Stimulated activated memory B cell treated with anti-CD40 and anti-IgM and Interleukin-4, amounts not matched to agents 10 μg/mL and 1 μg/mL and 100 μg/mL, for 72 hours (primary cell): ENCODE data around the gene PPP3R1.

Experiments
- ATAC-seq: fragments of 150-1000 bp; cut with Tn5 transposase; 2 replicates; pipeline ENCODE4 v1.10.0; 2021
- H3K27ac Mint-ChIP-seq: one replicate; pipeline ENCODE4 v1.8.0; 2022; ENCODE audit warnings: mild to moderate bottlenecking, mixed read lengths
- H3K27me3 Mint-ChIP-seq: one replicate; pipeline ENCODE4 v1.8.0; 2022; ENCODE audit warnings: mixed read lengths
- H3K36me3 Mint-ChIP-seq: one replicate; pipeline ENCODE4 v1.8.0; 2022; ENCODE audit warnings: mixed read lengths
- H3K4me1 Mint-ChIP-seq: one replicate; pipeline ENCODE4 v1.8.0; 2022; ENCODE audit warnings: mixed read lengths
- H3K4me3 Mint-ChIP-seq: one replicate; pipeline ENCODE4 v1.8.0; 2022; ENCODE audit warnings: mild to moderate bottlenecking, moderate library complexity, mixed read lengths
- H3K9me3 Mint-ChIP-seq: one replicate; pipeline ENCODE4 v1.8.0; 2022; ENCODE audit warnings: mixed read lengths

Gene PPP3R1

DNA sequence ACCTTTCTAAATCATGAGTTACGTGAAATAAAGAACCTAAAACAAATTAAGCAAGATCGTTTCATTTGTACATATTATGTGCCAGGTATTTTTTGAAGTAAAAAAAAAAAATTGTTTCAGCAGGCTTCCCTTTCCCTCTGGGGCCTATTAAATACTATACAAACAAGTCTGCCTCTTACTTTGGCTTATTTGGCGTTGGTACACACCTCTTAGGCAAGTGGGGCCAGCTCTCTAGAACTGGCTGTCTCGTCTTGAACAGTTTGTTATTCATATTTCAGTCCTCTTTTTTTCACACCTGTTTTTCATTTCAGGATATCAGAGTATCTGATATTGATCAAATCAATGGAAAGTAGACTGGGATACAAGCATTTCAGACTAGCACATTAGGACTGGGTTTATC is 27.4 kb upstream of the PPP3R1 start:
- ATAC-seq: no peak
- Mint-ChIP-seq H3K9me3 (no peaks in the 10 kb centered on the region), H3K4me3 (no peak overlapping the region), H3K27me3 (peaks cover 12% of the 10 kb centered on the region), H3K36me3 (no peaks in the 10 kb centered on the region), H3K4me1 (peaks cover 5% of the 10 kb centered on the region), H3K27ac (no peak overlapping the region)

DNA sequence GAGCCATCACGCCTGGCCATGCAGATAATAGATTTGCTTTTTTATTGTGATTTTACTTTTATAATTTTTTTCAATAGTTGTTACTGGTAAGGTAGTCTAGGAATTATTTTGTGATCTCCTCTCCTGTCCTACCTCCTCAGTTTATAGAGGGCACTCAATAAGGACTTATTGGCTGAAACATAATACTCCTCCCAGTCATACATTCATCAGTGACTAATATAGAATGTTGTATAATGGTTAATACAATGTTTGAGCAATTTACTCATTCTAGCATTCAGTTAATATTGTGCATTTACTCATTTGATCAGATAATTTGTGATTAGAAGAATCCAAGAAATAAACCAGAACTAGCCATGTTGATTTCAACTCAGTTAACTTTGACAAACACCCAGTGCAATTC is 25.8 kb upstream of the PPP3R1 start:
- ATAC-seq: no peak
- H3K4me3 Mint-ChIP-seq: no peak overlapping the region
- H3K36me3 Mint-ChIP-seq: no peaks in the 10 kb centered on the region
- peaks cover 5% of the 10 kb centered on the region for H3K4me1 Mint-ChIP-seq
- H3K27me3 Mint-ChIP-seq: peaks cover 12% of the 10 kb centered on the region
- no peaks in the 10 kb centered on the region for H3K9me3 Mint-ChIP-seq
- H3K27ac Mint-ChIP-seq: no peak overlapping the region

DNA sequence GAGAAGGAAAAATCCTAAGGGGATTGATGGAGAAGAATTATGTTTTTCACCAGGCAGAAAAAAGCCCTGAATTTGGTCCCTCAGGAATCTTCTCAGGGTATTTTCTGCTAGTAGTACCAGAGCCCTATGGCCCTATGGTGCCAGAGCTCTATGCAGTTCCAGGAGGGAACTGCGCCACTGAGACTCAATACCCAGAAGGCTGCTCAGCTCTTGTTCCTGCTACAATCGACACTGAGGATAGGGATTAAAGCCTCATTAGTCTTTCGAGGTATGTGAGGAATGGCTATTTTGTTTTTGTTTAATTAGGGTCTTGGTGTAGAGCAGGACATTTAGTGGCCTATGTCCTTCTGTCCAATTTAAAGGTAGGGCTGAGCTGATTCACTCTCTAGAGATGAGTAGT is 21.7 kb upstream of the PPP3R1 start:
- Mint-ChIP-seq H3K9me3 (no peaks in the 10 kb centered on the region), H3K4me1 (peaks cover 5% of the 10 kb centered on the region), H3K4me3 (no peak overlapping the region), H3K27me3 (peaks cover 22% of the 10 kb centered on the region), H3K36me3 (no peaks in the 10 kb centered on the region), H3K27ac (no peak overlapping the region)
- no peak for ATAC-seq

DNA sequence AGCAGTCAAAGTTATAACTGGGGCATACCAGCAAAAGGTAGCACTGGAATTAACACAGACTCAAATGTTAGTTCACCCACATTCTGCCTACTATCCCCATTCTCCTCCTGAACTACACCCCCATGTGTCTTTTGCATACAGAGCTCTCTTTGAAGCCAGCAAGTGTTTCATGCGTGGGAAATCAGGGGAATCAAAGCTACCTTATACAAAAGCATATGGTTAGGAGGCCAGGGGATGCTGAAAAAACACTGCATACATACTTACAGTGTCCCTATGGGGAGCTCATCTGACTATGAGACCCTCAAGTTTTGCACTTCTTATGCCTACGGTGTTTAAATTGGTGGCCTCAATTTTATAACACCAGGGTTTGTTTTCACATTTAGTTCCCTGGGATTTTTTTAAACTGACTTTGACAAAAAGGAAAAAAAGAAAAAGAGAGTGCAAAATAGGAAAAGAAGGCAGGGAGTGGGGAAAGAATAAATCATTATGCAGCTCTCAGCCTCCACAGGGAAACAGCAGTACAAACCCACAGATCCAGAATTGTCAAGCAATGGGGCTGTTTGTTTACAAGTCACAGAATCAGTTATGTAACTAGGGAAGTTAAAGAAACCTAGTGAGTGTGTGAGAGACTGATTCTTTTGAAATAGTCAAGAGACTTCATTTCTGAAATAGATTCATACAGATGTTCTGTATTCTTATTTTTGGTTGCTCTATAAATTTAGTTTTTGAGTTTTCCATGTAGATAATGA is 20.1 kb upstream of the PPP3R1 start:
- no peaks in the 10 kb centered on the region for H3K36me3 Mint-ChIP-seq

DNA sequence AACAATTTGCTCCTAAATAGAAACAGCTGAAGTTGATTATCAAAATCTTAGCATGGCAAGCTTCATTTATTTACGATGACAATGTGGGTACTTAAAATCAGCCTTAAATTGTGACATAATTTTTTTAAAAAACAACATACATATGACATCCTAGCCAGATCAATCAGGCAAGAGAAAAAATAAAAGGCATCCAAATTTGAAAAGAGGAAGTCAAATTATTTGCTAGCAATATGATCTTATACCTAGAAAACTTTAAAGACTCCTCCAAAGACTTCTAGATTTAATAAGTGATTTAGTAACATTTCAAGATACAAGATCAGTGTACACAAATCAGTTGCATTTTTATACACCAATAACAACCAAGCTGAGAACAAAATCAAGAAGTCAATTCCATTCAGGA is 14.3 kb upstream of the PPP3R1 start:
- Mint-ChIP-seq H3K27me3 (peaks cover 7% of the 10 kb centered on the region), H3K27ac (no peak overlapping the region), H3K36me3 (no peaks in the 10 kb centered on the region), H3K4me3 (no peak overlapping the region), H3K4me1 (peaks cover 5% of the 10 kb centered on the region), H3K9me3 (no peaks in the 10 kb centered on the region)
- no peak for ATAC-seq

More for the DNA sequence above, 20.1 kb upstream of the PPP3R1 start:
- Mint-ChIP-seq H3K4me1 (peaks cover 5% of the 10 kb centered on the region), H3K27me3 (peaks cover 19% of the 10 kb centered on the region), H3K27ac (no peak overlapping the region), H3K9me3 (no peaks in the 10 kb centered on the region), H3K4me3 (no peak overlapping the region)
- ATAC-seq: no peak

DNA sequence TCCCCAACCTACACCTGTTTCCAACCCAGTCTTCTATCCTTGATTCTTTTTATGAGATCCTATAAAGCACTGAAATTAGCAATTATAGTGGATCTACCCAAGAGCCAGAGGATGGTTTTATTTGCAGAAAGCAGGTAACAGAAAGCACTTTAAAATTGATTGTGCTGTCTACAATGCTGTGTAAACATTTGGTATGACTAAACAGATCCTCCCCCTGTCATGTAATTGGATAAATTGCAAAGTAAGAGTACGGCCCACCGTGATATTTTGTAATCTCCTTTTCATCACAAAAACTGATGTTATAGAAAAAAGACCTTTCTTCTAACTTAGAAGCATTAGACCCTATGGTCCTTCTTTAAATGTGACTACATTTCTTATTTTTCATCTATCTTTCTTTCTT is 11.3 kb upstream of the PPP3R1 start:
- Mint-ChIP-seq H3K36me3 (no peaks in the 10 kb centered on the region), H3K9me3 (no peaks in the 10 kb centered on the region), H3K27ac (no peak overlapping the region), H3K4me1 (peaks cover 5% of the 10 kb centered on the region), H3K4me3 (no peak overlapping the region), H3K27me3 (no peaks in the 10 kb centered on the region)
- no peak for ATAC-seq

DNA sequence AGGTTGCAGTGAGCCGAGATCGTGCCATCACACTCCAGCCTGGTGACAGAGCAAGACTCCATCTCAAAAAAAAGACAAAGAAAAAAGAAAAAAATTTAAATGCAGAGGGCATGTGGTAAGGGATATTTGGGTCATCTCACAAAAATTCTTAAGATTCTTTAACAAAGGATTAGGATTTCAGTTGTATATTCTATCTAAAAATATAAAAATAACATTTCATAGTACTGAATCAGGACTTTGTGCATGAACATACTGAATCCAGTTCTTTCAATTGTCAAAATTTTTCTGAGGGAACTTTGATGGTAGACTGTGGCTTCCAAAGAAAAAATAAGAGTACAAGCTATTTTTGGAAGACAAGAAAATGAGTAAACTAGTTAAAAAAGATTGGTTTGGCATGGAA is 6.5 kb upstream of the PPP3R1 start:
- H3K36me3 Mint-ChIP-seq: no peaks in the 10 kb centered on the region
- H3K27me3 Mint-ChIP-seq: no peaks in the 10 kb centered on the region
- no peak for ATAC-seq
- no peaks in the 10 kb centered on the region for H3K9me3 Mint-ChIP-seq
- H3K4me3 Mint-ChIP-seq: no peak overlapping the region
- no peak overlapping the region for H3K27ac Mint-ChIP-seq
- peaks cover 15% of the 10 kb centered on the region for H3K4me1 Mint-ChIP-seq

DNA sequence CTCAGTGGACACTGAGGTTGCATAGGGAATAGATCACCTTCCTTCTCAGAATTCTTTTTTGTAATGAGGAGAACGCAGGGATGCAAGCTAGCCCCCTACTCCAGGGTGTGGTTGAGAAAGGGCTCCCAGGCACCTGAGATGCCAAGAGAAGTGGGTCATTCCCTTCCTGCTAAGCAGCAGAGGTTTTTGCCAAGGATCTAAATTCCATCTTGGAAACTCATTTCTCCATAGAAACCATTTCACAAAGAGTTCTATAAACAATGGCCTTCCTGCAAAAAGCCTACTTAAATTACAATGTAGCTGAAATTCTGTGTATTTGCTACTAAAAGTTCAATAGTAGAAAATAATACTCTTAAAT is 3.7 kb upstream of the PPP3R1 start:
- Mint-ChIP-seq H3K4me3 (no peak overlapping the region), H3K4me1 (peaks cover 23% of the 10 kb centered on the region), H3K36me3 (peaks cover 5% of the 10 kb centered on the region), H3K27me3 (no peaks in the 10 kb centered on the region), H3K9me3 (no peaks in the 10 kb centered on the region), H3K27ac (no peak overlapping the region)
- no peak for ATAC-seq

DNA sequence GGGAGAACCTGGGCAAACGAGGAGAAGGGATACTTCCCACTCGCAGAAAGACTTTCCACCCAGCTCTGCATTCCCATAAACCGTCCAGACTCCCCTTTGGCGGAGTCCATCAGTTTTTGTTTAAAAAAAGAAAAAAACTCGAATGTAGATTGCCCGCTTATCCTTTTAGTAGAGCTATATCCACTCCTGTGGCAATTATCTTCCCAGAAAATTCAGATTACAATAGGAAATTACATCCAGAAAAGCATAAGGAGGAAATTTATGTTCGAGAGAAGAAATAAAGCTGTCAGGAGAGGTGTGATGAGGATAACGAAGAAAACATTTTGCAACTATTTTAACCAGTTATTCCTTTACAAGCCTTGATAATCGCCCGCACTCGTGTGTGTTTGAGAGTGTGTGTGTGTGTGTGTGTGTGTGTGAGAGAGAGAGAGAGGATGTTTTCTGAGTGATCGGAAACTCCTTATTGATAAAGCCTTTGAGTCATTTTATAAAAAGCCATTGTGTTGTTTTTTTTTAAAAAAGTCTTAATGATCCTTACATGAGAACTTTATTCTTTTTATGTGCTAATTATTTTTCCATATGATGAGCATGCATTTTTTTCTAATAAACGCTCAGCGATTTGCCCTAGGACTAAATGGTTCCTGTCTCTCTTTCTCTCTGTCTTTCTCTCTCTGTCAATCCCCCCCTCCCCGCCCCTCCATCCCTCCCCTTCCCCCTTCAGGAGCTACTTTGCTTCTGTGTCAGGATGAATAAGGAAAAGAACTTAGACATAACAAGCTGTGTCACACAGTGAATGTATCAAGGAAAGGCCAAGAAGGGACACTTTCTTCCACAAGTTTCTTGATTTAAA is 1.1 kb upstream of the PPP3R1 start:
- no peaks in the 10 kb centered on the region for H3K9me3 Mint-ChIP-seq
- H3K36me3 Mint-ChIP-seq: peaks cover 5% of the 10 kb centered on the region
- peak overlapping the region; percentile 90 for H3K4me3 Mint-ChIP-seq
- ATAC-seq: no peak
- H3K27me3 Mint-ChIP-seq: no peaks in the 10 kb centered on the region
- H3K27ac Mint-ChIP-seq: peak overlapping the region; percentile 94
- peaks cover 35% of the 10 kb centered on the region for H3K4me1 Mint-ChIP-seq

DNA sequence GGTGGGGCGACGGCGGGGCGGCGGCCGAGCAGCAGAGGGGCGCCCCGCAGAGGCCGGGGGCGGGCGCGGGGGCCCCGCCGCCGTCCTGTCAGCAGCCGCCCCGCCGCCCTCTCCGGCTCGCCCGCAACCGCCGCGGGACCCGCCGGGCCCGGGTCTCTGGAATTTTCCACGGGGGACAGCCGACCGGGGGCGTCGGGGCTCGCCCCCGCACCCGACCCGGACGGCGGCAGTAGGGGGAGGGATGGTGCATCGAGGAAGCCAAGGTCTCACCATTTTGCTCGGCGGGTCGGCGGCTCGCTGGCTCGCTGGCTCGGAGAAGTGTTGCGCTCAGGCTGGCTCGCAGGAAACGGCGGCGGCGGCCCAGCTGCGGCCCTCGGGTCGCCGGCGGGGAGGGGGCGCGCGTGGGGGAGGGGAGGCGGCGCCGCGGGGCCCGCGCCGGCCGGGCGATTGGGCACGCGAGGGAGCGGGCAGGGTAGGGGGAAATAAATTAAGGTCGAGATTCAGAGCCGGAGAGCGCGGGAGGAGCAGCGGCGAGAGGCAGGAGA is 405 bp downstream of the PPP3R1 start:
- Mint-ChIP-seq H3K4me3 (peak overlapping the region; percentile 91), H3K27me3 (no peaks in the 10 kb centered on the region), H3K27ac (peak overlapping the region; percentile 94), H3K4me1 (peaks cover 33% of the 10 kb centered on the region), H3K9me3 (no peaks in the 10 kb centered on the region), H3K36me3 (peaks cover 5% of the 10 kb centered on the region)
- ATAC-seq: peak; percentile 44

DNA sequence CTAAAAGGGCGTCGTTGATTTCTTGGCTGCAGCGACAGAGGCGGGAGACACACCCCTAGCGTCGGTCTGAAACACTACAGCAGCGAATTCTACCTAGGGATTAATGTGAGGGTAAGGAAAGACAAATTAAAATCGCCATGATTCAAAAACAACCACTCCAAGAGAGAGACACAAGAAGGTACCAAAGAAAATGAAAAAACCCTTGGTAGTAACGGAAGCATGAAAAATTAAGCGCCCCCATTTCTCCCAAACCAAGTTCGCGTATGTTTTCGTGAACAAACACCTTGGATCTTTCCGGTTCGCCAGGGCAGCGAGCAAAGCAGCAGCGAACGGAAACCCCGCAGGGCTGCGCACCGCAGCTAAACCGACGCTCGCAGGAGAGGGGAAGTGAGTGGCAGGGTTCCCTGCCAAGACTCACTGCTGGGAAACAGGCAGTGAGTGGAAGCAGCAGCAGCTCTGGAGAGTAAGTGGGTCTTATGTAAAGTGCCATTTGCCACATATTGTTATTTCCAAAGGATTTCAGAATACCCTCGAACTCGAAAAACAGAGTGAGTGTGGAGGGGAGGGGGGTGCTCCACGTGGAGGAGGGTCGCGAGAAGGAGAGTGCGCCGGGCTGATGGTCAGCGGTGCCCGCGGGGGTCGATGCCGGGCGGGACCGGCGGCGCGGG is 1.0 kb downstream of the PPP3R1 start:
- H3K4me1 Mint-ChIP-seq: peaks cover 30% of the 10 kb centered on the region
- H3K9me3 Mint-ChIP-seq: no peaks in the 10 kb centered on the region

DNA sequence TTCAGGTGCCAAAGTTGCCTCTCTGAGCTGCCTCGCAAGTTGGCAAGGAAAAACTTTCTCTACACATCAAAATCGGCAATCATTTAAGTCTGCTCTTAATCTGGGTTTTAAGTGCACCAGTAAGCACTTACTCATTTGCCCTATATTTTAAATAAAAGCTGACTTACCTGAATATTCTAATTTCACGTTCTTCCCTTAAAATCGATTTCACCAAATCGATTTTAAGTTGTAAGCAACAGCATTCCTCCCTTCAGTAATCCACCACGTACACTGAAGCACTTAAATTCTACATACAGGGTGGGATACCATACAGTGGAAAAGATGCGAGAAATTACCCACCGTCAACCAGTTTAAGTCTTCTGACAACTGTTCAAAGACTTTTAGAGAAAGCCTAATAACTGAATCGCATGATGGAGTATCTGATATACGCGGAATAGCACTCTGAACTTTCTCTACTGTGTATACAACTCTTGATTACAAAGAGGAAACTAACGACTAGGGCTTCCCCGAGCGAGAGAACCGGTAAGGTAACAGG is 1.6 kb downstream of the PPP3R1 start:
- Mint-ChIP-seq H3K27ac (peak overlapping the region; percentile 94), H3K9me3 (no peaks in the 10 kb centered on the region), H3K36me3 (peaks cover 5% of the 10 kb centered on the region), H3K27me3 (no peaks in the 10 kb centered on the region), H3K4me1 (peaks cover 30% of the 10 kb centered on the region), H3K4me3 (peak overlapping the region; percentile 91)
- no peak for ATAC-seq

More for the DNA sequence above, 1.0 kb downstream of the PPP3R1 start:
- Mint-ChIP-seq H3K27me3 (no peaks in the 10 kb centered on the region), H3K36me3 (peaks cover 5% of the 10 kb centered on the region), H3K27ac (peak overlapping the region; percentile 94), H3K4me3 (peak overlapping the region; percentile 91)
- peak; percentile 69 for ATAC-seq

DNA sequence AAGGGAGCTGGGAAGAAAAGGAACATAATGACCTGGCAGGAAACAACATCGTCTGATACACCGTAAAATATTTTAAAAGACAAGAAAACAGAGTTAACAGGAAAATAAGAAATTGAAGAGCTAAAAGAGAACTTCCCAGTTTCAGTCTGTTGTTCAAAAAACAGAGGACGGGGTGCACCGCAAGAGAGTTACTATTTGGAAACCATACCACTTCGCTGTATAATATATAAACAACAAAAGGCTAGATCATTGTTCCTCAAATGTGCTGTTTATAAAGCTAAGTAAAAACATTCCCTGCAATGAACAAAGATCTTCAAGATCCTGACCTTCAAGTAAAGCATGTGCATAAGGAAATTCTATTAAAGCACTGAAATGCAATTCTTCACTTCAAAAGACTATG is 2.1 kb downstream of the PPP3R1 start:
- Mint-ChIP-seq H3K27me3 (no peaks in the 10 kb centered on the region), H3K4me3 (peak overlapping the region; percentile 91), H3K27ac (peak overlapping the region; percentile 94), H3K9me3 (no peaks in the 10 kb centered on the region), H3K4me1 (peaks cover 30% of the 10 kb centered on the region), H3K36me3 (peaks cover 5% of the 10 kb centered on the region)
- ATAC-seq: no peak

DNA sequence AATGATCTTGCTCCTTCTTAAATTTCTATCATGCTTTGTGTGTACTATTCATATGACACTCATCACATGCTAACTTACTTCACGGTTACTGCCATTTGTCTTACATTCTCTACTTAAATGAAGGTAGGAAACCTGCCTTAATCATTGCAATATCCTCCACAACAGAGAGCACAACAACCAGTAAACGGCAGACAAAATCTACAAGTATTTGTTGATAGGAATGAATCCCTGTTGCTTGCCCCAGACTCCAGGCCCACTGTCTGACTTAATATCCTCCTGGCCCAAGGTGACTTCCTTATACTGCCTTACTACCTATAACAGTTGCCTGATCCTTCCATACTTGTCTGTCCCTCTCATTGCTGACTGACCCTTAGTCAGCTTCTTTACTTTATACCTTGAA is 3.5 kb downstream of the PPP3R1 start:
- H3K27me3 Mint-ChIP-seq: no peaks in the 10 kb centered on the region
- ATAC-seq: no peak
- H3K9me3 Mint-ChIP-seq: no peaks in the 10 kb centered on the region
- no peak overlapping the region for H3K27ac Mint-ChIP-seq
- H3K4me1 Mint-ChIP-seq: peaks cover 20% of the 10 kb centered on the region
- H3K36me3 Mint-ChIP-seq: peaks cover 5% of the 10 kb centered on the region
- H3K4me3 Mint-ChIP-seq: no peak overlapping the region

DNA sequence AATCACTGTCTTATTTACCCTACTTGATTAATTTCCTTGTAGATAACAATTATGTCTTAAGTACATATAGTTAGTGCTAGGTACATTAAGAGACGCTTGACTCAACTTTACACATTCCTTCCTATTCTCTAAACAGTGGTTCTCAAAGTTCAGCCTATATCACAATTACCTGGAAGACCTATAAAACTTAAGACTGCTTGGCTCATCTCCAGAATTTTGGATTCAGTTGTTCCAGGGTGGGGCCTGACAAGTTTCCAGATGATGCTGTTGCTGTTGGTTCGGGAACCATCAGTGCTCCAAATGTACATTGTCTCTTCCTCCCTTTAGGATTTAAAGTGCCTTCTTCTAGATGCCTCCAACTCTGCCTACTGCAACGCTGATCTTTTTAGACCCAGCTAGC is 4.0 kb downstream of the PPP3R1 start:
- Mint-ChIP-seq H3K27ac (no peak overlapping the region), H3K36me3 (peaks cover 5% of the 10 kb centered on the region), H3K4me1 (peaks cover 19% of the 10 kb centered on the region), H3K4me3 (no peak overlapping the region), H3K27me3 (no peaks in the 10 kb centered on the region), H3K9me3 (no peaks in the 10 kb centered on the region)
- ATAC-seq: no peak
